HepG2 (cell line): ENCODE results near the gene MORC1. TPM values are rescaled to one million over a fixed set of nuclear protein-coding genes. Genes with fewer than 3 reads are reported as not detected.

Source experiments
- ATAC-seq: fragments of 200-7000 bp; cut with Tn5 transposase; 3 replicates; pipeline ENCODE4 v1.9.1; 2020; ENCODE audit warnings: mild to moderate bottlenecking, moderate library complexity
- BruUV-seq: library from RNA; stranded (reverse); fragments of 400-500 nt; replicated peaks from 2 replicates; lab custom pipeline; 2021; lab: Mats Ljungman, UMichigan
- CTCF ChIA-PET: fragments of 300-600 bp; formaldehyde crosslinking; extraction: SDS; loops from one replicate; lab custom pipeline; 2021; ENCODE audit warnings: low total read pairs, inconsistent platforms, low intra/inter-chr PET ratio; lab: Yijun Ruan, JAX
- POLR2A ChIA-PET: fragments of 350-600 bp; sonication (Branson Sonifier 250); formaldehyde crosslinking; loops from one replicate; lab custom pipeline; 2020; ENCODE audit warnings: antibody characterized with exemption, inconsistent platforms; lab: Yijun Ruan, JAX
- DNase-seq: peaks from one replicate; pipeline ENCODE4 v3.0.0-alpha.2; 2015; ENCODE audit warnings: low spot score
- FAIRE-seq: peaks from 3 replicates; lab custom pipeline; 2011; peaks lifted over from hg19 to GRCh38; lab: Jason Lieb, UNC
- H2AFZ ChIP-seq: one replicate; pipeline ENCODE4 v1.6.1; 2011; ENCODE audit warnings: low read length, inconsistent platforms
- H3K27ac ChIP-seq: fragments of 300-600 bp; 3 replicates; pipeline ENCODE4 v1.8.0; 2011; ENCODE audit warnings: mixed run types, mild to moderate bottlenecking, mixed read lengths, low read length, inconsistent platforms; ENCODE audit not compliant: insufficient read depth; ENCODE audit errors: extremely low read length
- H3K27me3 ChIP-seq, 2 experiments: fragments of 200-600 bp in 1 of 2; 2 replicates in 1 of 2; 3 replicates in 1 of 2; pipeline versions ENCODE4 v1.6.0 to v1.8.0; 2011; ENCODE audit warnings: low read length in 2 of 2, mild to moderate bottlenecking in 2 of 2, moderate library complexity in 2 of 2, inconsistent platforms in 1 of 2; ENCODE audit not compliant: insufficient read depth in 2 of 2, control insufficient read depth in 1 of 2
- H3K36me3 ChIP-seq, 2 experiments: fragments of 200-600 bp in 1 of 2; replicated peaks in 1 of 2; 2 replicates in 1 of 2; 3 replicates in 1 of 2; pipeline versions ENCODE4 v1.5.1 to v1.8.0; 2011; ENCODE audit warnings: low read length in 2 of 2, inconsistent platforms in 1 of 2; ENCODE audit not compliant: insufficient read depth in 2 of 2, control insufficient read depth in 1 of 2
- H3K4me1 ChIP-seq: 2 replicates; pipeline ENCODE4 v1.5.1; 2012; ENCODE audit warnings: low read length, inconsistent platforms; ENCODE audit not compliant: insufficient read depth
- H3K4me2 ChIP-seq: 2 replicates; pipeline ENCODE4 v1.6.0; 2011; ENCODE audit warnings: low read depth, low read length, inconsistent platforms
- H3K4me3 ChIP-seq, 3 experiments: fragments of 200-600 bp in 1 of 3; sonication (generic), shearing (Covaris generic) in 1 of 3; replicated peaks in 1 of 3; 2 replicates each; pipeline ENCODE4 v1.5.1; 2011 to 2016; ENCODE audit warnings: low read length in 3 of 3, inconsistent platforms in 2 of 3, low read depth in 2 of 3, mild to moderate bottlenecking in 2 of 3, control low read depth in 1 of 3, mixed read lengths in 1 of 3; ENCODE audit not compliant: insufficient read depth in 1 of 3
- H3K79me2 ChIP-seq: one replicate; pipeline ENCODE4 v1.6.1; 2011; ENCODE audit warnings: low read length, inconsistent platforms; ENCODE audit not compliant: insufficient read depth
- H3K9ac ChIP-seq: 2 replicates; pipeline ENCODE4 v1.6.0; 2011; ENCODE audit warnings: mild to moderate bottlenecking, low read depth, low read length, inconsistent platforms; ENCODE audit not compliant: insufficient read depth
- H3K9me3 ChIP-seq: 2 replicates; pipeline ENCODE4 v1.5.1; 2012; ENCODE audit warnings: mild to moderate bottlenecking, low read length
- H4K20me1 ChIP-seq: 2 replicates; pipeline ENCODE4 v1.6.0; 2011; ENCODE audit warnings: inconsistent platforms, mild to moderate bottlenecking, low read length, moderate library complexity; ENCODE audit not compliant: insufficient read depth
- ATF7 ChIP-seq, 2 experiments: fragments of 450-650 bp in 1 of 2; sonication (generic) in 1 of 2; formaldehyde crosslinking in 1 of 2; IDR thresholded peaks; 2 replicates each; pipeline versions ENCODE4 v1.4.0 to v1.6.1; 2016 to 2020; ENCODE audit warnings: antibody characterized with exemption in 1 of 2, mild to moderate bottlenecking in 1 of 2, missing genetic modification reagents in 1 of 2
- EHMT2 ChIP-seq: fragments of 200-600 bp; sonication (generic); IDR thresholded peaks from 2 replicates; pipeline ENCODE4 v1.7.0; 2017; ENCODE audit warnings: antibody characterized with exemption, low read depth, low read length, borderline replicate concordance
- FOXA3 ChIP-seq: IDR thresholded peaks from 2 replicates; pipeline ENCODE4 v1.6.1; 2016; ENCODE audit warnings: missing genetic modification reagents, missing compliant biosample characterization
- GZF1 ChIP-seq: sonication (generic); formaldehyde crosslinking; IDR thresholded peaks from 2 replicates; pipeline ENCODE4 v1.5.1; 2020; ENCODE audit warnings: mild to moderate bottlenecking, missing genetic modification reagents
- HDAC2 ChIP-seq: sonication (generic); formaldehyde crosslinking; IDR thresholded peaks from 2 replicates; pipeline ENCODE4 v1.4.0; 2020; ENCODE audit warnings: missing genetic modification reagents
- HOXA9 ChIP-seq: sonication (generic); formaldehyde crosslinking; IDR thresholded peaks from 2 replicates; pipeline ENCODE4 v1.8.1; 2022; ENCODE audit warnings: missing genetic modification reagents, mild to moderate bottlenecking, moderate library complexity, borderline replicate concordance
- MLXIP ChIP-seq: sonication (generic); formaldehyde crosslinking; IDR thresholded peaks from 2 replicates; pipeline ENCODE4 v1.9.0; 2021; ENCODE audit warnings: missing genetic modification reagents, borderline replicate concordance
- MXD1 ChIP-seq: sonication (generic); formaldehyde crosslinking; IDR thresholded peaks from 2 replicates; pipeline ENCODE4 v1.4.0; 2020; ENCODE audit warnings: mild to moderate bottlenecking, missing genetic modification reagents
- TIGD3 ChIP-seq: sonication (generic); formaldehyde crosslinking; IDR thresholded peaks from 2 replicates; pipeline ENCODE4 v1.5.1; 2020; ENCODE audit warnings: mild to moderate bottlenecking, missing genetic modification reagents, borderline replicate concordance
- ZNF280B ChIP-seq: sonication (generic); formaldehyde crosslinking; IDR thresholded peaks from 2 replicates; pipeline ENCODE4 v1.5.0; 2020; ENCODE audit warnings: missing genetic modification reagents, mild to moderate bottlenecking, borderline replicate concordance
- ZNF333 ChIP-seq: sonication (generic); formaldehyde crosslinking; IDR thresholded peaks from 2 replicates; pipeline ENCODE4 v1.4.0; 2020; ENCODE audit warnings: mild to moderate bottlenecking, missing genetic modification reagents, borderline replicate concordance
- ZNF556 ChIP-seq: sonication (generic); formaldehyde crosslinking; IDR thresholded peaks from 2 replicates; pipeline ENCODE4 v1.4.0; 2020; ENCODE audit warnings: mild to moderate bottlenecking, missing genetic modification reagents, borderline replicate concordance
- ZNF768 ChIP-seq: sonication (generic); formaldehyde crosslinking; IDR thresholded peaks from 2 replicates; pipeline ENCODE4 v1.4.0; 2020; ENCODE audit warnings: missing genetic modification reagents
- ZXDC ChIP-seq: sonication (generic); formaldehyde crosslinking; IDR thresholded peaks from 2 replicates; pipeline ENCODE4 v1.5.0; 2020; ENCODE audit warnings: mild to moderate bottlenecking, missing genetic modification reagents
- WGBS: methylation state at CpG from one replicate; pipeline ENCODE4 v1.1.6; 2017; ENCODE audit warnings: low lambda C conversion rate; 5-methylcytosine and 5-hydroxymethylcytosine counted together
- in situ Hi-C: cut with HindIII; loops from 2 replicates; pipeline ENCODE4 v1.10.0; 2017; ENCODE audit warnings: low pct_unique_long_range_greater_than_20kb; ENCODE audit not compliant: extremely low pct_ligation_motif_present
- intact Hi-C: fragments of 100-400 bp; cut with micrococcal nuclease; formaldehyde crosslinking; loops from one replicate; pipeline ENCODE4 v1.10.0; 2022; ENCODE audit not compliant: unreplicated experiment
- polyA plus RNA-seq, 8 experiments: library from polyadenylated mRNA; depleted of rRNA in 3 of 8; stranded (reverse) in 7 of 8; unstranded in 1 of 8; fragments of >200 nt; fragmentation: Illumina TruSeq in 4 of 8; extraction: Trizol in 4 of 8; gene quantifications; 2 replicates each; pipeline versions ENCODE4 v1.2.1 to v1.2.3, GENCODE V29; 2011 to 2016; ENCODE audit warnings: low read depth in 4 of 8, missing spikeins in 1 of 8, mixed read lengths in 1 of 8; ENCODE audit not compliant: insufficient read depth in 1 of 8
- total RNA-seq, 5 experiments: library from RNA; depleted of rRNA; stranded (reverse); fragments of >200 nt; fragmentation: Illumina TruSeq; extraction: Trizol; gene quantifications; 2 replicates each; pipeline ENCODE4 v1.2.3, GENCODE V29; 2016; ENCODE audit warnings: low read depth in 1 of 5

The MORC1 gene
- total and polyA plus RNA-seq, 2 of the 13 experiments (the other 11 are each of a cell fraction or from before 2014, with no cell fraction given), result not detected

- TF ChIP-seq GZF1 (CRISPR knock-in tag) (no peak), HDAC2 (CRISPR knock-in tag) (no peak), TIGD3 (CRISPR knock-in tag) (no peak)
Observed at GRCh38 chr3:109116031-109116430, 1.9 kb downstream of the MORC1 start (continued).

GRCh38 chr3:109115451-109115850 is 2.5 kb downstream of the MORC1 start:
- H3K27me3 ChIP-seq, result no peaks in the 10 kb centered on the region
- H3K4me1 ChIP-seq, result no peaks in the 10 kb centered on the region
- no peak overlapping the region for H3K4me2 ChIP-seq
- CTCF ChIA-PET, result no interaction called here
- H3K9ac ChIP-seq, result no peak overlapping the region
- in situ Hi-C loops (no loop called here), intact Hi-C loops (no loop called here)
- H2AFZ ChIP-seq, result no peak overlapping the region
- DNase-seq (no peak), ATAC-seq (no peak), FAIRE-seq (no peak)
- no peaks in the 10 kb centered on the region for H4K20me1 ChIP-seq
- no peaks in the 10 kb centered on the region for H3K36me3 ChIP-seq
- no peaks in the 10 kb centered on the region for H3K9me3 ChIP-seq
- no peak overlapping the region for H3K27ac ChIP-seq
- 3% methylated on average over 2 of the region's 2 CpGs for WGBS
- POLR2A ChIA-PET, result no interaction called here
- H3K79me2 ChIP-seq, result no peaks in the 10 kb centered on the region
- no peak overlapping the region for H3K4me3 ChIP-seq
- BruUV-seq, result no TSS peak
- TF ChIP-seq ZNF556, result no peak
- TF ChIP-seq ZNF768 (CRISPR knock-in tag), result no peak
- TF ChIP-seq ZNF333, result no peak
- no peak for TF ChIP-seq ZXDC (CRISPR knock-in tag)
- no peak for TF ChIP-seq FOXA3
- TF ChIP-seq ZNF280B (CRISPR knock-in tag), result no peak
- TF ChIP-seq HOXA9, result no peak
- no peak for TF ChIP-seq EHMT2
- TF ChIP-seq MXD1 (CRISPR knock-in tag), result no peak
- no peak for TF ChIP-seq ATF7 (IDR thresholded peaks at IDR 0.05)
- TF ChIP-seq ATF7 (CRISPR knock-in tag; IDR thresholded peaks at IDR 0.05), result no peak
- TF ChIP-seq MLXIP (CRISPR knock-in tag), result no peak
